GM23248 (cell line): ENCODE data around the gene LEKR1.

Source experiments
- EZH2 ChIP-seq: fragments of 200-600 bp; sonication (generic); IDR thresholded peaks from 2 replicates; pipeline ENCODE4 v1.6.1; 2018; ENCODE audit warnings: antibody characterized with exemption, mild to moderate bottlenecking; ENCODE audit not compliant: insufficient read depth, poor library complexity, severe bottlenecking
- EZH2phosphoT487 ChIP-seq: fragments of 200-600 bp; sonication (generic); IDR thresholded peaks from 2 replicates; pipeline ENCODE4 v1.6.1; 2018; ENCODE audit warnings: antibody characterized with exemption, moderate library complexity, mild to moderate bottlenecking, low read depth; ENCODE audit not compliant: insufficient read depth

DNA sequence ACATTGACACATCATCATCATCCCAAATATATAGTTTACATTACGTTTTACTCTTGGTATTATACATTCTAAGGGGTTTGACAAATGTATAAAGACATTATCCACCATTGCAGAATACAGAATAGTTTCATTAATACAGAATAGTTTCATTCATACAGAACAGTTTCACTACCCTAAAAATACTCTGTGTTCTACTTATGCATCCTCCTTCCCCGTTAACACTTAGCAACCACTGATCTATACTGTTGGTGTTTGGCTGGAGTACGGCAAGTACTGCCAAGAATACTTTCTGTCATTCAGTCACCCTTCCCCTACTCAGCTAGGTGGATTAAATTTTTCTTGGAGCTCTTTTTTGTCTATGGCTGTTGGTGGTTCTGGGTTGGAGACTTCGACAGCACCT is 33.4 kb downstream of the LEKR1 start:
- TF ChIP-seq EZH2 (no peak), EZH2phosphoT487 (no peak)
